ENCODE results near the gene STXBP5L.
"Not testable (repeated sequence)": the region's sequence is repeated elsewhere in the genome, so short reads cannot be mapped to it uniquely, and the experiment has no call there.

STXBP5L gene

DNA sequence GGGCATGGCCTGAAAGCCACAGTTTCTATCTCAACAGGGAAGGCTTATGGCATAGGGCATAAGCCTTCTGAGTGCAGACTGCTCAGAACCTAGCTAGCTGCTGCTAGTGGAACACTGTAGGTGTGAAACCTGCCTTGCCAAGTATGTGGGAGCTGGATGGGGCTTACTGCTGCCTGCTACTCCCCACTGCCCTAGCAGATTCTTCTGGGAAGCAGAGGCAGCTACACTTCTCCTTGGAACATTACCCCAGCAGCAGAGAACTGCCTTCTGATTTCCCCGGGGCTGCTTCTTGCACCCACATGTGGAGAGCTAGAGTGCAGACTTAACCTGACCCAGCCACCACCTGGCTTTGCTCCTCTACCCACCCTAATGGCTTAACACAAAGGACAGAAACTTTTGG is 422.1 kb downstream of the STXBP5L start:
- no peak overlapping the region for H3K4me3 ChIP-seq (ENCODE audit: low read depth, low read length)
- DNase-seq (ENCODE audit: low read depth) = no peak

DNA sequence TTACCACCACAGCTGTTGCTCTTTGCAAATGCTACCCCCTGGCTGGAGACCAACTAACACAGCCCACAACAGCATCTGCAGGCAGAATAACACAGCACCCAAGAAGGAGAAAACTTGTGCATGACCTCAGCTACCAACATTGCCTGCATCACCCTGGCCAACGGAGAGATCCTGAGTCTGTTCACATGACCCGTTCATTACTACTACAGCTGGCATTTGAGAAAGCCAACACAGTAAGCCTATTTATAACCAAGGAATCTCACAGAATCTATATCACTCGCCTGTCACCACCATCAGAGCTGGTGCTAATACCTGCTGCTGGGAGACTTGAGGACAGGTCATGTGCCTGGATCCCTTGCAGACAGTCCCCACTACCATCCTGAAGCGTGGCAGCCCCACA is 422.6 kb downstream of the STXBP5L start:
- TF ChIP-seq POLR2A (IDR thresholded peaks at IDR 0.05; ENCODE audit: extremely low read depth, insufficient read length) = no peak
- TF ChIP-seq, protein P1, sequence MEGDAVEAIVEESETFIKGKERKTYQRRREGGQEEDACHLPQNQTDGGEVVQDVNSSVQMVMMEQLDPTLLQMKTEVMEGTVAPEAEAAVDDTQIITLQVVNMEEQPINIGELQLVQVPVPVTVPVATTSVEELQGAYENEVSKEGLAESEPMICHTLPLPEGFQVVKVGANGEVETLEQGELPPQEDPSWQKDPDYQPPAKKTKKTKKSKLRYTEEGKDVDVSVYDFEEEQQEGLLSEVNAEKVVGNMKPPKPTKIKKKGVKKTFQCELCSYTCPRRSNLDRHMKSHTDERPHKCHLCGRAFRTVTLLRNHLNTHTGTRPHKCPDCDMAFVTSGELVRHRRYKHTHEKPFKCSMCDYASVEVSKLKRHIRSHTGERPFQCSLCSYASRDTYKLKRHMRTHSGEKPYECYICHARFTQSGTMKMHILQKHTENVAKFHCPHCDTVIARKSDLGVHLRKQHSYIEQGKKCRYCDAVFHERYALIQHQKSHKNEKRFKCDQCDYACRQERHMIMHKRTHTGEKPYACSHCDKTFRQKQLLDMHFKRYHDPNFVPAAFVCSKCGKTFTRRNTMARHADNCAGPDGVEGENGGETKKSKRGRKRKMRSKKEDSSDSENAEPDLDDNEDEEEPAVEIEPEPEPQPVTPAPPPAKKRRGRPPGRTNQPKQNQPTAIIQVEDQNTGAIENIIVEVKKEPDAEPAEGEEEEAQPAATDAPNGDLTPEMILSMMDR (IDR thresholded peaks at IDR 0.05; ENCODE audit: low read depth, low read length) = no peak
- TF ChIP-seq MYC (IDR thresholded peaks at IDR 0.05; ENCODE audit: low read depth, low read length) = no peak
- no peak for TF ChIP-seq MAX (IDR thresholded peaks at IDR 0.05; ENCODE audit: low read depth, low read length)
- H3K4me3 ChIP-seq (ENCODE audit: low read depth, low read length) = no peak overlapping the region
- DNase-seq (ENCODE audit: low read depth) = no peak

More for the DNA sequence above, 422.1 kb downstream of the STXBP5L start:
- TF ChIP-seq MYC (IDR thresholded peaks at IDR 0.05; ENCODE audit: low read depth, low read length) (no peak), MAX (IDR thresholded peaks at IDR 0.05; ENCODE audit: low read depth, low read length) (no peak), POLR2A (IDR thresholded peaks at IDR 0.05; ENCODE audit: extremely low read depth, insufficient read length) (no peak)
- TF ChIP-seq, protein P1 (IDR thresholded peaks at IDR 0.05; ENCODE audit: low read depth, low read length) = no peak

- DNase-seq (ENCODE audit: low read depth); H3K4me3 ChIP-seq (ENCODE audit: low read depth, low read length): not testable (repeated sequence)
Measured at GRCh38 chr3:121355960-121356359, 448.0 kb downstream of the STXBP5L start.

- DNase-seq (ENCODE audit: low read depth) = no peak
- no peak overlapping the region for H3K4me3 ChIP-seq (ENCODE audit: low read depth, low read length)
- TF ChIP-seq POLR2A (IDR thresholded peaks at IDR 0.05; ENCODE audit: extremely low read depth, insufficient read length) (no peak), MAX (IDR thresholded peaks at IDR 0.05; ENCODE audit: low read depth, low read length) (no peak), MYC (IDR thresholded peaks at IDR 0.05; ENCODE audit: low read depth, low read length) (no peak)
- TF ChIP-seq, protein P1 (IDR thresholded peaks at IDR 0.05; ENCODE audit: low read depth, low read length) = no peak
Measured at GRCh38 chr3:121362035-121362734, 454.2 kb downstream of the STXBP5L start.

DNA sequence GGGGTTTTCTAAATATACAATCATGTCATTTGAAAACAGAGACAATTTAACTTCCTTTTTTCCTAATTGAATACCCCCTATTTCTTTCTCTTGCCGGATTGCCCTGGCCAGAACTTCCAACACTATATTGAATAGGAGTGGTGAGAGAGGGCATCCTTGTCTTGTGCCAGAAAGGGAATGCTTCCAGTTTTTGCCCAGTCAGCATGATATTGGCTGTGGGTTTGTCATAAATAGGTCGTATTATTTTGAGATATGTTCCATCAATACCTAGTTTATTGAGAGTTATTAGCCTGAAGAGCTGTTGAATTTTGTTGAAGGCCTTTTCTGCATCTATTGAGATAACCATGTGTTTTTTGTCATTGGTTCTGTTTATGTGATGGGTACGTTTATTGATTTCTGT is 480.3 kb downstream of the STXBP5L start:
- not testable (repeated sequence) for DNase-seq (ENCODE audit: low read depth); H3K4me3 ChIP-seq (ENCODE audit: low read depth, low read length)

DNA sequence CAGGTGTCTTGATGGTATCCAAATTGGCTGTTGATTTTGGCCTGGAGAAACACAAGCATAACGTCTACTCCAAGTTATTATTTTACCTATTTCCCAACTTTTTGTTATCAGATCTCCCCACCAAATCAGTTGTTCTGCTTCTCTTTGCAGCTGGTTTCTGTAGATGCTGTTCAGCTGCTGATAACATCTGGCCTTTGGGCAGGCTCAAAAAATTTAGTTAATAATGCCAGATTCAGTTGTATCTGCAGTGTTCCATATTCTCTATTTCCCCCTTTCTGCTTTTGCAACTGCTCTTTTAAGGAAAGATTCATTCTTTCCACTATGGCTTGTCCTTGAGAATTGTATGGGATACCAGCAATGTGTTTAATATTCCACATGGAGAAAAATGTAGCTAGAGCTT is 488.0 kb downstream of the STXBP5L start:
- H3K4me3 ChIP-seq (ENCODE audit: low read depth, low read length); DNase-seq (ENCODE audit: low read depth): not testable (repeated sequence)

GRCh38 chr3:121398051-121398450 is 490.0 kb downstream of the STXBP5L start:
- DNase-seq (ENCODE audit: low read depth) = not testable (repeated sequence)

DNA sequence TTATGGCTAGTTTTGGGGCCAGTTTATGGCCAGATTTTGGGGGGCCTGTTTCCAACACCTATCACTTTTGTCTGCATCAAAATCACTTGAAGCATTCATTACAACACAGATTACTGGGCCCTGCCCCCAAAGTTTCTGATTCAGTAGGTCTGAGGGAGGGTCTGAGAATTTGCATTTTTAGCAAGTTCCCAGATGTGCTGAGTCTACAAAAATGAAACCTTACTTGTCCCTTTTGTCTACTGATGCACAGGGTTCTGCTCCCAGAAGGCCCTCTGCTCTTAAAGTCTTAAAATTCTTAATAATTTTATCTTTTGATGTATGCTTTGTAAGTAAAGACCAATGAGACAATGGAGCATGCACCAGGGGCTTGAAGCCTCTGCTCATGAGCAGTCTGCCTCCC is 491.8 kb downstream of the STXBP5L start:
- DNase-seq (ENCODE audit: low read depth) = no peak
- TF ChIP-seq POLR2A (IDR thresholded peaks at IDR 0.05; ENCODE audit: extremely low read depth, insufficient read length) (no peak), MAX (IDR thresholded peaks at IDR 0.05; ENCODE audit: low read depth, low read length) (no peak), MYC (IDR thresholded peaks at IDR 0.05; ENCODE audit: low read depth, low read length) (no peak)
- TF ChIP-seq, protein P1 (IDR thresholded peaks at IDR 0.05; ENCODE audit: low read depth, low read length) = no peak
- H3K4me3 ChIP-seq (ENCODE audit: low read depth, low read length) = no peak overlapping the region

More at GRCh38 chr3:121398051-121398450, 490.0 kb downstream of the STXBP5L start:
- H3K4me3 ChIP-seq (ENCODE audit: low read depth, low read length) = not testable (repeated sequence)

All from NB4 (cell line).